ENCODE results near the gene CD44.

CD44 gene

DNA sequence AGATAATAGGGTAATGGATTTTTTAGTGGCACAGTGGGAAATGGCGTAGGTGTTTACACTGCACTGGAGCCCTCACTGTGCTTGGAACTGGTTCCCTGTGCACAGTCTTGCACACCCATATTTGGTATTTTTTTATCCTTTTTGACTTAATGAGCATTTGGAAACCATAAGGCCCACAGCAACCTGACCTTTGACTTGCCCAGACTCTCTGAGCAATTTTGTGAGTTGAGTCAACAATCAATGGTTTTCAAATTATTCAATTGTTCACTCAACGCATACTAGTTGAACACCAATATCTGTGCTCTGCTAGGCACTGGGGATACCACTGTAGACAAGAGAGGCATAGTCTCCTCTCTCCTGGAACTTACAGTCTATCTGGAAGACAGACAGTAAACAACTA is 14.3 kb downstream of the CD44 start:
- TF ChIP-seq, protein P1, sequence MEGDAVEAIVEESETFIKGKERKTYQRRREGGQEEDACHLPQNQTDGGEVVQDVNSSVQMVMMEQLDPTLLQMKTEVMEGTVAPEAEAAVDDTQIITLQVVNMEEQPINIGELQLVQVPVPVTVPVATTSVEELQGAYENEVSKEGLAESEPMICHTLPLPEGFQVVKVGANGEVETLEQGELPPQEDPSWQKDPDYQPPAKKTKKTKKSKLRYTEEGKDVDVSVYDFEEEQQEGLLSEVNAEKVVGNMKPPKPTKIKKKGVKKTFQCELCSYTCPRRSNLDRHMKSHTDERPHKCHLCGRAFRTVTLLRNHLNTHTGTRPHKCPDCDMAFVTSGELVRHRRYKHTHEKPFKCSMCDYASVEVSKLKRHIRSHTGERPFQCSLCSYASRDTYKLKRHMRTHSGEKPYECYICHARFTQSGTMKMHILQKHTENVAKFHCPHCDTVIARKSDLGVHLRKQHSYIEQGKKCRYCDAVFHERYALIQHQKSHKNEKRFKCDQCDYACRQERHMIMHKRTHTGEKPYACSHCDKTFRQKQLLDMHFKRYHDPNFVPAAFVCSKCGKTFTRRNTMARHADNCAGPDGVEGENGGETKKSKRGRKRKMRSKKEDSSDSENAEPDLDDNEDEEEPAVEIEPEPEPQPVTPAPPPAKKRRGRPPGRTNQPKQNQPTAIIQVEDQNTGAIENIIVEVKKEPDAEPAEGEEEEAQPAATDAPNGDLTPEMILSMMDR (IDR thresholded peaks at IDR 0.05; ENCODE audit: low read length) = no peak
- Histone ChIP-seq H2AFZ (ENCODE audit: low read length) (no peak overlapping the region), H3K4me3 (ENCODE audit: low read depth, low read length, poor library complexity, severe bottlenecking) (no peak overlapping the region), H4K20me1 (ENCODE audit: insufficient read depth, low read length) (no peaks in the 10 kb centered on the region), H3K27ac (ENCODE audit: low read depth, low read length, poor library complexity, severe bottlenecking) (no peak overlapping the region), H3K27me3 (ENCODE audit: insufficient read depth, low read length) (no peaks in the 10 kb centered on the region), H3K4me1 (ENCODE audit: insufficient read depth, low read length, severe bottlenecking) (no peaks in the 10 kb centered on the region), H3F3A (ENCODE audit: insufficient read depth, low read length) (no peaks in the 10 kb centered on the region), H3K9ac (ENCODE audit: low read length) (no peak overlapping the region), H3K36me3 (ENCODE audit: insufficient read depth, low read length) (no peaks in the 10 kb centered on the region), H3K4me2 (ENCODE audit: low read length) (no peak overlapping the region), H3K9me3 (ENCODE audit: low read length) (no peaks in the 10 kb centered on the region), H3K9me2 (ENCODE audit: low read depth, low read length) (no peaks in the 10 kb centered on the region), H3K79me2 (ENCODE audit: insufficient read depth, low read length) (no peaks in the 10 kb centered on the region)

DNA sequence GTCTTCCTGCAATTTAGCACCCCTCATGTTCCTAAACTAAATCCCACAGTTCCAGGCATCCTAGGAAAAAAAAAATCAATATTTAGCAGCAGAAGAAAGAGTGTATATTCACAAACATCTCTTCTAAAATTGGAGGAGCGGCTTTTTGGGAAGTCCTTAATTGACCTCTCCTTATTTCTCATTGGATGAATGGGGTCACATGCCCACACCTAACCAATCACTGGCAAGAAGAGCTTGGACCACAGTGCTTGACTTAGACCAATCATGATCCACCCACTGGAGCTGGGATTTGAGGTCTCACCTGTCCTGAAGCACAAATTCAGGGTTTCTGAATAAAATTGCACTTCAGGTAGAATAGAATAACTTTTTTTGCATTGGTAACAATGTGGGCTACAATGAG is 16.0 kb downstream of the CD44 start:
- H3K9me2 ChIP-seq (ENCODE audit: low read depth, low read length) = no peaks in the 10 kb centered on the region
- H3K4me2 ChIP-seq (ENCODE audit: low read length) = no peak overlapping the region
- H4K20me1 ChIP-seq (ENCODE audit: insufficient read depth, low read length) = no peaks in the 10 kb centered on the region
- no peaks in the 10 kb centered on the region for H3K4me1 ChIP-seq (ENCODE audit: insufficient read depth, low read length, severe bottlenecking)
- H2AFZ ChIP-seq (ENCODE audit: low read length) = no peak overlapping the region
- no peak overlapping the region for H3K27ac ChIP-seq (ENCODE audit: low read depth, low read length, poor library complexity, severe bottlenecking)
- no peaks in the 10 kb centered on the region for H3K9me3 ChIP-seq (ENCODE audit: low read length)
- no peak overlapping the region for H3K9ac ChIP-seq (ENCODE audit: low read length)
- no peaks in the 10 kb centered on the region for H3K79me2 ChIP-seq (ENCODE audit: insufficient read depth, low read length)
- H3K27me3 ChIP-seq (ENCODE audit: insufficient read depth, low read length) = no peaks in the 10 kb centered on the region
- H3F3A ChIP-seq (ENCODE audit: insufficient read depth, low read length) = no peaks in the 10 kb centered on the region
- TF ChIP-seq, protein P1 (IDR thresholded peaks at IDR 0.05; ENCODE audit: low read length) = no peak
- TF ChIP-seq EZH2 (IDR thresholded peaks at IDR 0.05; ENCODE audit: borderline replicate concordance, low read length) = no peak
- H3K4me3 ChIP-seq (ENCODE audit: low read depth, low read length, poor library complexity, severe bottlenecking) = no peak overlapping the region
- no peaks in the 10 kb centered on the region for H3K36me3 ChIP-seq (ENCODE audit: insufficient read depth, low read length)

DNA sequence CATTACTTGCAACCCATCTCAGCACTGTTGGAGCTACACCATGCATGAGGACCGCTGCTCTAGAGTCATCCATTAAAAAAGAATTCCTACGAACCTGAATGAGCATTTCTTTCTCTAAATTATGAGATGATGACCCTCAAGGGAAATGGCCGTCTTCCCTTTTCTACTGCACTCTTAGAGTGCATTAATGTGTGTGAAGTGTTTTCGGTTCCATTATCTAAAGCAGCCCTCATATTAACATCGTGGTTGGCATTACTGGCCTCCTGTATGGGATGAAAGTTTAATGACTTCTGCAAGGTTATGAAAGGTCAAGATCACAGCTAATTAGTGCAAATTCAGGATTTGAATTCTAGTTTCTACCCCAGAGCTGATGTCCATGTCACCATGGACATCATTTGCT is 16.7 kb downstream of the CD44 start:
- Histone ChIP-seq H3K4me1 (ENCODE audit: insufficient read depth, low read length, severe bottlenecking) (no peaks in the 10 kb centered on the region), H3K36me3 (ENCODE audit: insufficient read depth, low read length) (no peaks in the 10 kb centered on the region), H3K79me2 (ENCODE audit: insufficient read depth, low read length) (no peaks in the 10 kb centered on the region), H3K27me3 (ENCODE audit: insufficient read depth, low read length) (no peaks in the 10 kb centered on the region), H3K9ac (ENCODE audit: low read length) (no peak overlapping the region), H3K4me2 (ENCODE audit: low read length) (no peak overlapping the region), H4K20me1 (ENCODE audit: insufficient read depth, low read length) (no peaks in the 10 kb centered on the region), H3K9me3 (ENCODE audit: low read length) (no peaks in the 10 kb centered on the region), H2AFZ (ENCODE audit: low read length) (no peak overlapping the region), H3K4me3 (ENCODE audit: low read depth, low read length, poor library complexity, severe bottlenecking) (no peak overlapping the region), H3K27ac (ENCODE audit: low read depth, low read length, poor library complexity, severe bottlenecking) (no peak overlapping the region), H3F3A (ENCODE audit: insufficient read depth, low read length) (no peaks in the 10 kb centered on the region), H3K9me2 (ENCODE audit: low read depth, low read length) (no peaks in the 10 kb centered on the region)
- no peak for TF ChIP-seq EZH2 (IDR thresholded peaks at IDR 0.05; ENCODE audit: borderline replicate concordance, low read length)
- TF ChIP-seq, protein P1 (IDR thresholded peaks at IDR 0.05; ENCODE audit: low read length) = no peak
